ENCODE data around the gene PRDM5. TPM values are rescaled to one million over a fixed set of nuclear protein-coding genes. Genes with fewer than 3 reads are reported as not detected.

Gene PRDM5
- polyA plus RNA-seq: 1.6 and 3.8 TPM in 2 replicates
- polyA minus RNA-seq: 12.0 and 12.9 TPM in 2 replicates

DNA sequence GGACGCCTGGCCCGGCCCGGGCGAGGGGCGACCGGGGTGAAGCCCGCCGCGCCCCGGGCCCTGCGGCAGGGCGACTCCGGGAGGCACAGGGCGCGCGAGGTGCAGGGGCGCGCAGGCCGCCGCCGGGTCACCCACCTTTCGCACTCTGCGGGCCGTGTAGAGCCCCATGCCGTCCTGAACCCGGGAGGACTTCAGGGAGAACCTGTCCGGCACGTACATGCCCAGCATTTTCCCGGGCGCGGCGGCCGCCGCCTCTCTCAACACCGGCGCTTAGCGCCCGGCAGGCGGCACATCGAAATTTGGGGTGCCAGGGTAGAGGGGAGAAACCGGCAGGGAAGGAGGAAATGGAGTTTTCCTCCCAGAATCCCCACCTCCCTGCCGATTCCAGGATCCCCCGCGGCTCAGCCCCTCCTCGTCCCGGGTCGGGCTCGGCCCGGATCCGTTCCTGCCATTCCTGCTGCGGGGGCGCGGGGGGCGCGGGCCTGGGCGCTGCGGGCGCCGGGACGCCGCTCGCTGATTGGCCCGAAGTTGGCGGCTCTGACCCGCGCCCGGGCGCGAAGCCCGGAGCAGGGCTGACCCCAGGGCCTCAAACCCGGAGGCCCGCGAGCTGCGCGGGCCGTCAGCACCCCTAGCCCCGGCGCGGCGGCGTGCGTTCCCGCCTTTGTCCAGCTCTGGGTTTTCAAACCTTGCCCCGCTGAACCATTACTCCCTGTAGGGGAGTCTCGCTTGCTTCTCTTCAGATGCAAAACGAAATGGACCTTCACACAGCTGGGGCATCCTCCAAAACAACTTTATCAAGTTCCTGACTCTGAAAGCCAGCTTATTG, at the start of gene PRDM5:
Gene PRDM5 (minus strand): TSS at position 346 of the 826 bp plus-strand sequence. CDS start 118 bp downstream, at position 228.
- TF ChIP-seq, protein P1, sequence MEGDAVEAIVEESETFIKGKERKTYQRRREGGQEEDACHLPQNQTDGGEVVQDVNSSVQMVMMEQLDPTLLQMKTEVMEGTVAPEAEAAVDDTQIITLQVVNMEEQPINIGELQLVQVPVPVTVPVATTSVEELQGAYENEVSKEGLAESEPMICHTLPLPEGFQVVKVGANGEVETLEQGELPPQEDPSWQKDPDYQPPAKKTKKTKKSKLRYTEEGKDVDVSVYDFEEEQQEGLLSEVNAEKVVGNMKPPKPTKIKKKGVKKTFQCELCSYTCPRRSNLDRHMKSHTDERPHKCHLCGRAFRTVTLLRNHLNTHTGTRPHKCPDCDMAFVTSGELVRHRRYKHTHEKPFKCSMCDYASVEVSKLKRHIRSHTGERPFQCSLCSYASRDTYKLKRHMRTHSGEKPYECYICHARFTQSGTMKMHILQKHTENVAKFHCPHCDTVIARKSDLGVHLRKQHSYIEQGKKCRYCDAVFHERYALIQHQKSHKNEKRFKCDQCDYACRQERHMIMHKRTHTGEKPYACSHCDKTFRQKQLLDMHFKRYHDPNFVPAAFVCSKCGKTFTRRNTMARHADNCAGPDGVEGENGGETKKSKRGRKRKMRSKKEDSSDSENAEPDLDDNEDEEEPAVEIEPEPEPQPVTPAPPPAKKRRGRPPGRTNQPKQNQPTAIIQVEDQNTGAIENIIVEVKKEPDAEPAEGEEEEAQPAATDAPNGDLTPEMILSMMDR (IDR thresholded peaks at IDR 0.05; ENCODE audit: poor library complexity, severe bottlenecking): no peak
- TF ChIP-seq, protein P2, sequence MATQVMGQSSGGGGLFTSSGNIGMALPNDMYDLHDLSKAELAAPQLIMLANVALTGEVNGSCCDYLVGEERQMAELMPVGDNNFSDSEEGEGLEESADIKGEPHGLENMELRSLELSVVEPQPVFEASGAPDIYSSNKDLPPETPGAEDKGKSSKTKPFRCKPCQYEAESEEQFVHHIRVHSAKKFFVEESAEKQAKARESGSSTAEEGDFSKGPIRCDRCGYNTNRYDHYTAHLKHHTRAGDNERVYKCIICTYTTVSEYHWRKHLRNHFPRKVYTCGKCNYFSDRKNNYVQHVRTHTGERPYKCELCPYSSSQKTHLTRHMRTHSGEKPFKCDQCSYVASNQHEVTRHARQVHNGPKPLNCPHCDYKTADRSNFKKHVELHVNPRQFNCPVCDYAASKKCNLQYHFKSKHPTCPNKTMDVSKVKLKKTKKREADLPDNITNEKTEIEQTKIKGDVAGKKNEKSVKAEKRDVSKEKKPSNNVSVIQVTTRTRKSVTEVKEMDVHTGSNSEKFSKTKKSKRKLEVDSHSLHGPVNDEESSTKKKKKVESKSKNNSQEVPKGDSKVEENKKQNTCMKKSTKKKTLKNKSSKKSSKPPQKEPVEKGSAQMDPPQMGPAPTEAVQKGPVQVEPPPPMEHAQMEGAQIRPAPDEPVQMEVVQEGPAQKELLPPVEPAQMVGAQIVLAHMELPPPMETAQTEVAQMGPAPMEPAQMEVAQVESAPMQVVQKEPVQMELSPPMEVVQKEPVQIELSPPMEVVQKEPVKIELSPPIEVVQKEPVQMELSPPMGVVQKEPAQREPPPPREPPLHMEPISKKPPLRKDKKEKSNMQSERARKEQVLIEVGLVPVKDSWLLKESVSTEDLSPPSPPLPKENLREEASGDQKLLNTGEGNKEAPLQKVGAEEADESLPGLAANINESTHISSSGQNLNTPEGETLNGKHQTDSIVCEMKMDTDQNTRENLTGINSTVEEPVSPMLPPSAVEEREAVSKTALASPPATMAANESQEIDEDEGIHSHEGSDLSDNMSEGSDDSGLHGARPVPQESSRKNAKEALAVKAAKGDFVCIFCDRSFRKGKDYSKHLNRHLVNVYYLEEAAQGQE (IDR thresholded peaks at IDR 0.05; ENCODE audit: borderline replicate concordance): no peak
- peak; percentile 55 for TF ChIP-seq POLR2AphosphoS5 (IDR thresholded peaks at IDR 0.05)
- TF ChIP-seq MXI1 (conservative IDR thresholded peaks at IDR 0.05; ENCODE audit: poor library complexity, severe bottlenecking): no peak
- TF ChIP-seq SMC3 (conservative IDR thresholded peaks at IDR 0.05; ENCODE audit: poor library complexity): no peak
- no peaks in the 10 kb centered on the region for H3K36me3 ChIP-seq (ENCODE audit: insufficient read depth, low read length)
- peak within 1 kb of the TSS; percentile 51 for H2AFZ ChIP-seq (ENCODE audit: low read depth, low read length)
- no peaks in the 10 kb centered on the region for H3K79me2 ChIP-seq (replicated peaks; ENCODE audit: insufficient read depth, low read length)
- peak within 1 kb of the TSS; percentile 54 for H3K4me2 ChIP-seq (ENCODE audit: low read length)
- no peak within 1 kb of the TSS for H3K27ac ChIP-seq (ENCODE audit: low read length)
- H4K20me1 ChIP-seq (ENCODE audit: insufficient read depth): no peaks in the 10 kb centered on the region
- H3K4me3 ChIP-seq (ENCODE audit: low read length): peak within 1 kb of the TSS; percentile 79
- peaks cover 5% of the 10 kb centered on the region for H3K27me3 ChIP-seq (ENCODE audit: insufficient read depth, low read depth, low read length)
- no peaks in the 10 kb centered on the region for H3F3A ChIP-seq (ENCODE audit: insufficient read depth, low read length, poor library complexity, severe bottlenecking)
- H3K9ac ChIP-seq (ENCODE audit: low read length): peak within 1 kb of the TSS; percentile 51
- H3K9me2 ChIP-seq (ENCODE audit: insufficient read depth, low read length): no peaks in the 10 kb centered on the region
- H3K9me3 ChIP-seq (ENCODE audit: low read length): no peaks in the 10 kb centered on the region

DNA sequence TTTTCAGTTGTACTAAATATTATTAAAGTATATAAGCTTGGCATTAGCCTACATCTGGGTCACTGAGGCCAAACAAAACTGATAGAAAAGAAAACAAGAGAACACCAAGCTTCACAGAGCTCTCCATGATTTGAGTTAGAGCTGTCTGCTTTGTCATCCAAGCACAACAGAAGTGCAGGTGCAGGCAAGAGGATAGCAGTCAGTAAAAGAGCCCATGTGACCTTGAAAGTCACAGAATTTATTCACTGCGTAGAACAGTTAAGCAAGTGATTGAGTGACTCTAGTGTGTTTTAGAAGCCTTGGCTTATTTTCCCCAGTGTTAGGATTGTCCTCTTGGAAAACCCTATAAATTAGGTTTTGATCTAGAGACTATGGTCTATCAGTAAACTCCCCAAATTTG, 49.4 kb upstream of the PRDM5 start:
- Histone ChIP-seq H3K9me2 (ENCODE audit: insufficient read depth, low read length) (no peaks in the 10 kb centered on the region), H4K20me1 (ENCODE audit: insufficient read depth) (no peaks in the 10 kb centered on the region), H3K27ac (ENCODE audit: low read length) (no peak overlapping the region), H3K4me3 (ENCODE audit: low read length) (no peak overlapping the region), H3K9me3 (ENCODE audit: low read length) (no peaks in the 10 kb centered on the region), H3K4me2 (ENCODE audit: low read length) (no peak overlapping the region), H3K9ac (ENCODE audit: low read length) (no peak overlapping the region), H3K79me2 (replicated peaks; ENCODE audit: insufficient read depth, low read length) (no peaks in the 10 kb centered on the region), H3K36me3 (ENCODE audit: insufficient read depth, low read length) (no peaks in the 10 kb centered on the region), H3K27me3 (ENCODE audit: insufficient read depth, low read depth, low read length) (no peaks in the 10 kb centered on the region), H3F3A (ENCODE audit: insufficient read depth, low read length, poor library complexity, severe bottlenecking) (no peaks in the 10 kb centered on the region), H2AFZ (ENCODE audit: low read depth, low read length) (no peak overlapping the region)
- no peak for TF ChIP-seq EZH2 (IDR thresholded peaks at IDR 0.05; ENCODE audit: borderline replicate concordance, insufficient read depth, low read length, poor library complexity, severe bottlenecking)
- TF ChIP-seq EP300 (conservative IDR thresholded peaks at IDR 0.05; ENCODE audit: poor library complexity, severe bottlenecking): no peak
- TF ChIP-seq TAF1 (IDR thresholded peaks at IDR 0.05; ENCODE audit: low read depth): no peak
- no peak for TF ChIP-seq RAD21 (conservative IDR thresholded peaks at IDR 0.05)
- no peak for TF ChIP-seq MXI1 (conservative IDR thresholded peaks at IDR 0.05; ENCODE audit: poor library complexity, severe bottlenecking)
- TF ChIP-seq, protein P2 (IDR thresholded peaks at IDR 0.05; ENCODE audit: borderline replicate concordance): no peak
- TF ChIP-seq SMC3 (conservative IDR thresholded peaks at IDR 0.05; ENCODE audit: poor library complexity): no peak
- TF ChIP-seq POLR2AphosphoS5 (IDR thresholded peaks at IDR 0.05): no peak
- TF ChIP-seq, protein P1 (IDR thresholded peaks at IDR 0.05; ENCODE audit: poor library complexity, severe bottlenecking): no peak
